ENCODE results near the gene PLA2G4C.
"Not testable (repeated sequence)": the region's sequence is repeated elsewhere in the genome, so short reads cannot be mapped to it uniquely, and the experiment has no call there.

PLA2G4C gene

DNA sequence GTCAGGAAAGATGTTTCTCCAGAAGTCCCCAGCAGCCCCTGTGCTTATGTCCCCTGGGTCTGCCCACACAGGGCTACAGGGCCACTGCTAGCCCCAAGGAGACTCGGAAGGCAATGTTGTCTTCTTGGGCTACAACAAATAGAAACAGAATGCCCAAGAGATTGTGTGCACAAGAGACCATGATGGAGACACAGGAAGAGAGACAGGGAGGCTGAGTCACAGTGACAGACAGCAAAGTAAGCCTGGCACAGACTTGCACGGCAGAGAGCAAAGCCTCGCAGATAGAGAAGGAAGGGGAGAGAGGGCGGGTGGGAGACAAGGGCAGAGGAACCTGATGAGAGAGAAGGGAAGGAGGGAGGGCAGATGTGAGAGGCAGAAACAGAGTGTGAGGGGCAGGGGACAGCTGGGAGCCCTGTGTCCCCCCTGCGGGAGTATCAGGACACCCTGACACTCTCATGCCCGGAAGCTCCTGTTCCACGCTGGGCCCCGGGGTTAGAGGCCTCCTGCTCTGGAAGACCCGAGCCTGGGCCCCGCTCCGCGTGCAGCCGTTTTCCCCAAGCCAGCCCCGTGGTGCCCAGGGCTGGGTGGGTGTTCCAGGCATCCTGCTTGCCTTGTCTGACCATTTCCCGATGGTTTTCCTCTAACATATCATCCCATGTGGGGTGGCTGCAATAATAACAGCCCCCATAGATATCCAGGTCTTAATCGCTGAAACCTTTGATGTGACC lies 2.7 kb upstream of the PLA2G4C start:
- DNase-seq (ENCODE audit: low read depth in 1 of 2, low spot score in 1 of 2): no peak

DNA sequence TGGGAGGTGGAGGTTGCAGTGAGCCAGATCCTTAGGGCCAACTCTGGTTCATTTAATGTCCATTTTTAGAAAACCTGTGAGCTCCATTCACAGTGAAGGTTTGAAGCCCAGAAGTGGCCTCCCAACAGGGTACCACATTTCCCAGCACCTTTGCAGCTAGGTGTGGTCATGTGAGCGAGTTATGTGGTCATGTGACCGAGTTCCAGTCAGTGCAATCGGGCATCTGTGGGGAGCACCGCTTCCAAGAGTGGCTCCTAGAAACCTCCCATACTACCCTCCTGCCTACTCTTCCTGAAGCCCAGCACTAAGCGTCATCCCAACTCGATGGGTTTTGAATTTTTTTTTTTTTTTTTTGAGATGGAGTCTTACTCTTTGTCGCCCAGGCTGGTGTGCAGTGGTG lies 663 bp upstream of the PLA2G4C start:
- no peak for DNase-seq (ENCODE audit: low read depth in 1 of 2, low spot score in 1 of 2)

DNA sequence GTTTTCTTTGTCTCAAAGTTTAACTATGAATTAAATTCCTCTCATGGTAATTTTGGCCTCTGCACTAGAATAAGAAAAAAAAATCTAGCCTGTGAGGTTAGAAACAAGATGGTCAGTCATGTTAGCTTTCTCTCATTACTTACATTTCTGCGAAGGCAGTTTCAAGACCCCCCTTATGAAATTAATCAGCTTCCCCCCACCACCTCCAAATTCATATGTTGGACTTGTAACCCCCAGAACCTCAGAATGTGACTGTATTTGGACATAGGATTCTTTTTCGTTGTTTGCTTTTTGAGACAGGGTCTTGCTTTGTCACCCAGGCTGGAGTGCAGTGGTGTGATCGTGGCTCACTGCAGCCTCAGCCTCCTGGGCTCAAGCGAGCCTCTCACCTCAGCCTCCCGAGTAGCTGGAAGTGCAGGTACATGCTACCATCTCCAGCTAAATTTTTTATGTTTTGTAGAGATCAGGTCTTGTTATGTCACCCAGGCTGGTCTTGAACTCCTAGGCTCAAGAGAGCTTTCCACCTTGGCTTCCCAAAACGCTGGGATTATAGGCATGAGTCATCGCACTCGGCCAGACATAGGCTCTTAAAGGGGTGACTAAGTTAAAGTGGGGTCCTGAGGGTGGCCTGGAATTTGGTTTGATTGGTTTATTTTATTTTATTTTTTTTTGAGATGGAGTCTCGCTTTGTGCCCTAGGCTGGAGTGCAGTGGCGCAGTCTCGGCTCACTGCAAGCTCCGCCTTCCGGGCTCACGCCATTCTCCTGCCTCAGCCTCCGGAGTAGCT lies 1.4 kb downstream of the PLA2G4C start:
- DNase-seq (ENCODE audit: low read depth in 1 of 2, low spot score in 1 of 2): no peak

DNA sequence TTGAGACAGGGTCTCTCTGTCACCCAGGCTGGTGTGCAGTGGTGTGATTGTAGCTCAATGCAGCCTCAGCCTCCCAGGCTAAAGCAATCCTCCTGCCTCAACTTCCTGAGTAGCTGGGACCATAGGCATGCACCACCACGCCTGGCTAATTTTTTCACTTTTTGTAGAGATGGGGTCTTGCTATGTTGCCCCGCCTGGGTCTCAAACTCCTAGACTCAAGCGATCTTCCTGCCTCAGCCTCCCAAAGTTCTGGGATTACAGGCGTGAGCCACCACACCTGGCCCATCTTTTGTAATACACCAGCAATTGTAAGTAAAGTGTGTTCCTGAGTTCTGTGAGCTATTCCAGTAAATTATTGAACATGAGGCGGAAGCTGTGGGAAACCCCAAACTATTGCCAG lies 6.7 kb downstream of the PLA2G4C start:
- DNase-seq (ENCODE audit: low read depth in 1 of 2, low spot score in 1 of 2): no peak

DNA sequence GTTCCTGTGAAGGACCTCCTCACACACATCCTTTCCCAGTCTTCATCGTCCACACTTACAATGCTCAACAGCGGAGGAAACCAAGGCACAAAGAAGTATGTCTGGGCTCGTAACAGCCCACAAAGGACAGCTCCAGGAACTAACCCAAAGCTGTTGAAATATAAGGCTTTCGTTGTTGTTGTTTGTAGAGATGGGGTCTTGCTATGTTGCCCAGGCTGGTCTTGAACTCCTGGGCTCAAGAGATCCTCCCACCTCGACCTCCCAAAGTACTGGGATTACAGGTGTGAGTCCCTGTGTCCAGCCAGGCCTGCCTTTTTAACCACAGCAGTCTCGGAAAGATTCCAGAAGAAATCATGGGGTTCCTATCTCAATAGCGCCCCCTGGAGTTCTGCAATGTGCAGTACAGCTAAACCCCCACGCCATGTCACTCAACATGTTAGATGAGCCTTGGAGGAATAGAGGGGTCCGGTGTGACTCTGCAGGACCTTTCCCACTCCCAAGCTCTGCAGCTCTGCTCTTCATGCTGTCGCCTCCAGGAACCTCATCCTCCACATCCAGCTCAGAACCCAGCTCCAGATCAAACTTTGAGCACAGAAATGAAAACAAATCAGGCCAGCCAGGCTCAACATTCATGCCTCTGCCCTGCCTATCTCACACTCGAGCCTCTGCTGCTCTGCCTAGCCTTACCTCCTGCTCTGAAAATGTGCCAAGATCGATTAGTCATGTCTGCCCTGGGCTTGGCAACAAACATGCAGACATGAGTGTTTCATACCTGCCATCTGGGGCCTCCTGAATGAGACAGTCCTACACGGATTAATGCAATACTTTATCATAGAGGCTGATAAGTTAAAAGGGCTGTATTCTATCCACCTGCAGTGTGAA lies 7.5 kb downstream of the PLA2G4C start:
- no peak for DNase-seq (ENCODE audit: low read depth in 1 of 2, low spot score in 1 of 2)

DNA sequence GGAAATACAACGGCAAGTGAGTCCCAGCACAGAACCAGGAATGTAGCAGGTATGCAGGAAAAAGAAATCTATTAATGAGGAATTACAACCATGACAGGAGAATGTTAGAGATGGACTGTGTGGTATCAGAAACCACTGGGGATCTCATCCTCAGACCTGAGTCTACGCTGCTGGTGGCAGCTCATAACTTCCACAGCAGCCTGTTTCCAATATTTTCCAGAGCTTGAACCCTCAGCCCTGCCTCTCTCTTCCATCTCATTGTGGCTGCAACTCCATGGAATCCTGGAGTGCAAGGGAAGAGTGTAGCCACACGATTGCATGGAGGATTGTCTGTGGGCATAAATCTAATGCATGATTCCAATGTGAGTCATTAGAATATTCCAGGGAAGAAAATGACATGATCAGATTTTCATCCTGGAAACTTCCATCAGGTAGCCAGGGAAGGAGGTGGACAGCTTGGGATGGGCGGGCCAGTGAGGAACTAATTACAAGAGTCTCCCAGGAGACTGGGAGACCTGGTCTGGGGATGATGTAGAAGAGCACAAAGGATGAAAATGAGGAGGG lies 14.9 kb downstream of the PLA2G4C start:
- DNase-seq (ENCODE audit: low read depth in 1 of 2, low spot score in 1 of 2): no peak

DNA sequence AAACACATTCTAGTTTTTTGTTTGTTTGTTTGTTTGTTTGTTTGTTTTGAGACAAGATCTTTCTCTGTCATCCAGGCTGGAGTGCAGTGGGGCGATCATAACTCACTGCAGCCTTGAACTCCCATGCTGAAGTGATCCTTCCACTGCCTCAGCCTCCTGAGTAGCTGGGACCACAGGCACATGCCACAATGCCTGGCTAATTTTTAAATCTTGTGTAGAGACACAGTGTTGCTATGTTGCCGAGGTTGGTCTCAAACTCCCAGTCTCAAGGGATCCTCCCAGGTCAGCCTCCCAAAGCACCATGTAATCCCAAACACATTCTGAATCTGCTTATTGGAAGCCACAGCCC lies 15.8 kb downstream of the PLA2G4C start:
- no peak for DNase-seq (ENCODE audit: low read depth in 1 of 2, low spot score in 1 of 2)

DNA sequence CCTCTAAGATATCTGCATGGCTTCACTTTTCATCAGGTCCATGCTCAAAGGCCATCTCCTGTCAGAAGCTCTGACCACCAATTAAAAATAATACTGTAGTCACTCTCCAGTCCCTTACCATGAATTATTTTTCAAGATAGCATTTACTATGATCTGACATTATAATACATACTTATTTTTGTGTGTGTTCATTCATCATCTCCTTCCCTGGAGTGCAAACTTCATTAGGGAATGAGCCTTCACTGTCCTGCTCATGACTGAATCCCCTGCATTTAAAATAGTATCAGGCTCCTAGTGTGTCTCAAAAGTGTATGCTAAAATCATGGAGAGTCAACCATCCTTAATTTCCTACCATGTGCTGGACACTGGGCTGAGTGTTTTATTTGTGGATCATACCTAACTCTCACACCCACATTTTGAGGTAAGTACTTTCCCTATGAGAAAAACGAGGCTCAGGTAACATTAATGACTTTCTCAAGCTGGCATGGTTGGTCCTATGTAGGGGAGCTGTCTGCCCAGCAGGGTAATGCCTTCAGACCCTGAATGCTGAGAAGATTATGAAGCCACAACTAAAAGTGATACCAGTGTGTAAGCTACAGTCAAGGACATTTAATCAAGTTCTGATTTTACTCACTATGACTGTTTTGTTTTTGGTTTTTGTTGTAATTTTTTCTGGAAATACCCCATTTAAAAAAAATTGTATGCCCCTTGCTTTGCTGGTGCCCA lies 16.3 kb downstream of the PLA2G4C start:
- no peak for DNase-seq (ENCODE audit: low read depth in 1 of 2, low spot score in 1 of 2)

DNA sequence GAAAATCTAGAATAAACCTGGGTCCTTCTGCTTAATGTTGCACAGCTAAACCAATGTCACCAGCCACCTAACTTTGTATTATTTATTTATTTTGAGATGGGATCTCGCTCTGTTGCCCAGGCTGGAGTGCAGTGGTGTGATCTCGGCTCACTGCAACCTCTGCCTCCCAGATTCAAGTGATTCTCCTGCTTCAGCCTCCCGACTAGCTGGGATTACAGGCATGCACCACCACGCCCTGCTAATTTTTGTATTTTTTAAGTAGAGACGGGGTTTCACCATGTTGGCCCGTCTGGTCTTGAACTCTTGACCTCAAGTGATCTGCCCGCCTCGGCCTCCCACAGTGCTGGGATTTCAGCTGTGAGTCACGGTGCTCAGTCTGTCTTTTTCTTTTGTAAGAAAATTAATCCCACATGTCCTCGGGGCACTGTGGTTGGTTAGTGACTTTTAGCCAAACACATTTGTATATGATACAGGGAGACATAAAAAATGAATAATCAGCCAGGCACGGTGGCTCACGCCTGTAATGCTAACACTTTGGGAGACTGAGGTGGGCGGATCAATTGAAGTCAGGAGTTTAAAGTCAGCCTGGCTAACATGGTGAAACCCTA lies 19.4 kb downstream of the PLA2G4C start:
- DNase-seq (ENCODE audit: low read depth in 1 of 2, low spot score in 1 of 2): not testable (repeated sequence)

DNA sequence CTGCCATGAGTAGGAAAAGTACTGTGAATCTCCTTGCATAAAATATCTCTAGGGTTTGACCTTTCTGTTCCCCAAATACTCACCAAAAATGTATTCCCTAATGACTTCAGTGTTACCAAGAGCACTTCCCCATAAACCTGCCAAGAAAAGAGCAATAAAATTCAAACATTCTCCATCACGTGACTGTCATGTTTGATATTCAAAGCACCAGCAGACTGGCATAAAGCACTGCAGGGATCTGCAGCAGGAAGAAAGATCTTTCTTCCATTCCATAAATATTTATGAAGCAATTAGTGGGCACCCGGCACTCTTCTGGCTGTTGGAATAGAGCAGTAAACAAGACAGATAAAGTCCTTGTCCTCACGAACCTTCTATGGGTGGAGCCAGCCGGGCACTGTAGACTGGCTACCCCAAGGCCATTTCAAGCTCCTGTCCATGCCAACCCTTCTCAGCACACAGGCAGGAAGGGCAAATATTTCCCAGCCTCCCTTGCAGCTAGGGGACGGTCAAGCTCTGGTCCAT lies 20.3 kb downstream of the PLA2G4C start:
- no peak for DNase-seq (ENCODE audit: low read depth in 1 of 2, low spot score in 1 of 2)

DNA sequence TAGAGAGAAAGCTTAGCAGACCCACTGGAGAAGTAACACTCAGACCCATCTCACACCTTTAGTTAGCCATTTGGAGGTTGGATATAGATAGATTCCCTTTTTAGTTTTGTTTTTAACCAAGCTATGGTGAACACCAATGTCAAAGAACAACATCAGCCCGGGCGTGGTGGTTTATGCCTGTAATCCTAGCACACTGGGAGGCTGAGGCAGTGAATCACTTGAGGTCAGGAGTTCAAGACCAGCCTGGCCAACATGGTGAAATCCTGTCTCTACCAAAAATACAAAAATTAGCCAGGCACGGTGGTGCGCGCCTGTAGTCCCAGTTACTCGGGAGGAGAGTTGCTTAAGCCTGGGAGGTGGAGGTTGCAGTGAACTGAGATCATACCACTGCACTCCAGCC lies 21.6 kb downstream of the PLA2G4C start:
- DNase-seq (ENCODE audit: low read depth in 1 of 2, low spot score in 1 of 2): not testable (repeated sequence)

DNA sequence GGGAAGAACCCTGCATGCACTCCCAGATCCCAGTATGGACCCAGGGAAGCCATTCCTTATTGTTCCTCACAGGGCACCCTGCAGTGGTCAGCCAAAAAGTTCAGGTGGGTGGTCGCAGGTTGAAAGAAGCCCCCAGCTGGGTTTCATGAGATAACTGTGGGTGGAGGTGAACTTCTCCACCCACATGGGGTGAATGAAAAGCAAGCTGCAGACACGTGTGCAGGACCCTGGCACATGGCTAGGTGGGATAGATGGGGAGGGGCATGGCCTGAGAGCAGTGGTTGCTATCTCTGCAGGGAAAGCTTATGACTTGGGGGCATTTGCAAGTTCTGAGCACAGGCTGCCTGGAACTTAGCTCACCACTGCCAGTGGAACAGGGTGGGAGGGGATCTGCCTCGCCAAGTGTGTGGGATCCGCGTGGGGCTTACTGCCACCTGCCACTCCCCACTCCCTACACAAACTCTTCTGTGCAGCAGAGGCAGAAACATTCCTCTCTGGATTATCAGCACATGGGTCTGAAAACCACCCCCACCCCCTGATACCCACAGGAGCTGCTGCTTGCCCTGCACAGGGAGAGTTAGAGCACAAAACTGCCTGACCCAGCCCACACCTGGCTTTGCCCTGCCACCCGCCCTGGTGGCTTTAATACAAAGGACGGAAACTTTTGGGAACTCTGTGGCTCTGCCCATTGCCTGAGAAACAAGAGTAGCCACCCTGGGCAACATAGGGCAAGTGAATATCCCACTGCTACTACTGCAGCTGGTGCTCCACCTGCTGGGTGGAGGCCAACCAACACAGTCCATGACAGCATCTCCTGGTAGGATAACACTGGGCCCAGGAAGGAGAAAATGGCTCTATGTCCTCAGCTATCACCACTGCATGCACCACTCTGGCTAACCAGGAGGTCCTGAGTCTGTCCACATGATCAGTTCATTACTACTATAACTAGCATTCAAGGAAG lies 24.4 kb downstream of the PLA2G4C start:
- no peak for DNase-seq (ENCODE audit: low read depth in 1 of 2, low spot score in 1 of 2)

DNA sequence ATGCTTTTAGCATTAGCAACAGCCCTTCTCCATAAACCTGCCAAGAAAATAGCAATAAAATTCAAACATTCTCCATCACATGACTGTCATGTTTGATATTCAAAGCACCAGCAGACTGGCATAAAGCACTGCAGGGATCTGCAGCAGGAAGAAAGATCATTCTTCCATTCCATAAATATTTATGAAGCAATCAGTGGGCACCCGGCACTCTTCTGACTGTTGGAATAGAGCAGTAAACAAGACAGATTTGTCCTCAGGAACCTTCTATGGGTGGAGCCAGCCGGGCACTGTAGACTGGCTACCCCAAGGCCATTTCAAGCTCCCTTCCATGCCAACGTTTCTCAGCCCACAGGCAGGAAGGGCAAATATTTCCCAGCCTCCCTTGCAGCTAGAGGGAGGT lies 25.5 kb downstream of the PLA2G4C start:
- DNase-seq (ENCODE audit: low read depth in 1 of 2, low spot score in 1 of 2): no peak

DNA sequence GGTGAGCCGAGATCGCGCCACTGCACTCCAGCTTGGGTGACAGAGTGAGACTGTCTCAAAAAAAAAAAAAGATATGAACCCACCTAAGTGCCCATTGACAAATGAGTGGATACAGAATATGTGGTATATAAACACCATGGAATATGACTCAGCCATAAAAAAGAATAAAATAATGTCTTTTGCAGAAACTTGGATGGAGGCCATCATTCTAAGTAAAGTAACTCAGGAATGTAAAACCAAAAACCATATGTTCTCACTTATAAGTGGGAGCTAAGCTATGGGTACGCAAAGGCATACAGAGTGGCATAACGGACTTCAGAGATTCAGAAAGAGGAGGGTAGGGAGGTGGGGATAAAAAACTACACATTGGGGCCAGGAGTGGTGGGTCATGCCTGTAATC lies 29.5 kb downstream of the PLA2G4C start:
- DNase-seq (ENCODE audit: low read depth in 1 of 2, low spot score in 1 of 2): no peak

DNA sequence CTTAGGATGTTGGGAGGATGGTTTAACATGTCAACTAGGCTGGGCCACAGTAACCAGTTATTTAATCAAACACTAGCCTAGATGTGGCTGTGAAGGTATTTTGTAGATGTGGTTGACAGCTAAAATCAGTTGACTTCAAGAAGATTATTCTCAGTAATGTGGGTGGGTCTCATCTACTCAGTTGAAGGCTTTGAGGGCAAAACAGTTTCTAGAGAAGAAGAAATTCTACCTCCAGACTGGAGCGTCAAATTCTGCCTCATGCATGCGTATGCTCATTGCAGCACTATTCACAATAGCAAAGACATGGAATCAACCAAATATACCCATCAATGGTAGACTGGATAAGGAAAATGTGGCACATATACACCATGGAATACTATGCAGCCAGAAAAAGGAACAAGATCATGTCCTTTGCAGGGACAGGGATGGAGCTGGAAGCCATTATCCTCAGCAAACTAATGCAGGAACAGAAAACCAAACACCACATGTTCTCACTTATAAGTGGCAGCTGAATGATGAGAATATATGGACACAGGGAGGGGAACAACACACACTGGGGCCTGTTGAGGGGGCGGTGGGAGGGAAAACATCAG lies 40.3 kb downstream of the PLA2G4C start:
- not testable (repeated sequence) for DNase-seq (ENCODE audit: low read depth in 1 of 2, low spot score in 1 of 2)

DNA sequence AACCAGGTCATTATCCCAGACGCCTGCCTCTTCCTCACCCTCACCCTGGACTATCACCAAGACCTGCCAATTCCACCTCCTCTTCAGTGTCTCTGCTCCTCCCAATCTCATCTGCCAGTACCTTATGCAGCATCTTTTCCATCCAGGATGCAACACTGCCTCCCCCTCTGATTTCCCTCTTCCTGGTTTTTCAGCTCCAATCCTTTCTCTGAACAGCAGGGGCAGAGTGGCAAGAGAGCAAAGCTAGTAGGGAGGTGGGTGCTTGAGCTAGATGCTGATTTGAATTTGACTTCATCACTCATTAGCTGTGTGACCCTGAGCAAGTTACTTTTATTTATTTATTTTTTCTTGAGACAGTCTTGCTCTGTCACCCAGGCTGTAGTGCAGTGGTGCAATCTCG lies 41.2 kb downstream of the PLA2G4C start:
- no peak for DNase-seq (ENCODE audit: low read depth in 1 of 2, low spot score in 1 of 2)

DNA sequence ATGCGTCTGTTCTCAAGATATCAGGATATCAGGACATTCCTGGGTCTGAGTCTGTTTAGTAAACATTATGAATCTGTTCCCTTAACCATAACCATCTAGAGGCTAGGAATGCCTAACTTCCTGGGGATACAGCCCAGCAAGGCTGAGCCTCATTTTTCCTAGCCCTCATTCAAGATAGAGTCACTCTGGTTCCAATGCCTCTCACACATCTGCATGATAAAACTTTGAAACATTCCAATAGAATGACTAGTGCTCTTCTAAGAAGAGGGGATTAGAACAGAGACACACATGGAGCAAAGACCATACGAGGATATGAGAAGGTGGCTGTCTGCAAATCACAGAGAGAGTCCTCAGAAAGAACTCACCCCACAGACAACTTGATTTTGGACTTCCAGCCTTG lies 46.1 kb downstream of the PLA2G4C start:
- no peak for DNase-seq (ENCODE audit: low read depth in 1 of 2, low spot score in 1 of 2)
